H9 (cell line): ENCODE results near the gene CUBN. TPM values are rescaled to one million over a fixed set of nuclear protein-coding genes. Genes with fewer than 3 reads are reported as not detected.

ENCODE experiments used
- DNase-seq: peaks from one replicate; pipeline ENCODE4 v3.0.0-alpha.2; 2017
- H2AFZ ChIP-seq: one replicate; pipeline ENCODE4 v1.6.1; 2013; ENCODE audit warnings: mild to moderate bottlenecking, low read length, control low read depth, moderate library complexity
- H2AK5ac ChIP-seq: 2 replicates; pipeline ENCODE4 v1.6.1; 2013; ENCODE audit warnings: low read length, control low read depth, mixed read lengths; ENCODE audit not compliant: insufficient read length
- H2BK120ac ChIP-seq: one replicate; pipeline ENCODE4 v1.6.1; 2013; ENCODE audit warnings: low read depth, mild to moderate bottlenecking, low read length, control low read depth, inconsistent platforms; ENCODE audit not compliant: poor library complexity, severe bottlenecking
- H2BK12ac ChIP-seq: 2 replicates; pipeline ENCODE4 v1.6.1; 2013; ENCODE audit warnings: low read length, control low read depth, mixed read lengths, low read depth; ENCODE audit not compliant: insufficient read length
- H2BK15ac ChIP-seq: 2 replicates; pipeline ENCODE4 v1.6.1; 2013; ENCODE audit warnings: low read depth, low read length, control low read depth
- H2BK20ac ChIP-seq: one replicate; pipeline ENCODE4 v1.6.1; 2013; ENCODE audit warnings: low read depth, mild to moderate bottlenecking, low read length, control low read depth, inconsistent platforms; ENCODE audit not compliant: poor library complexity, severe bottlenecking
- H2BK5ac ChIP-seq: 2 replicates; pipeline ENCODE4 v1.6.1; 2013; ENCODE audit warnings: low read length, control low read depth, mixed read lengths; ENCODE audit not compliant: insufficient read length
- H3K14ac ChIP-seq: 2 replicates; pipeline ENCODE4 v1.6.1; 2013; ENCODE audit warnings: low read length, control low read depth; ENCODE audit not compliant: insufficient read depth
- H3K18ac ChIP-seq: 2 replicates; pipeline ENCODE4 v1.6.1; 2013; ENCODE audit warnings: low read depth, mild to moderate bottlenecking, mixed read lengths, low read length, control low read depth; ENCODE audit not compliant: insufficient read length
- H3K23ac ChIP-seq: 2 replicates; pipeline ENCODE4 v1.6.1; 2013; ENCODE audit warnings: low read length, control low read depth, mixed read lengths, low read depth; ENCODE audit not compliant: insufficient read length
- H3K23me2 ChIP-seq: 2 replicates; pipeline ENCODE4 v1.6.1; 2013; ENCODE audit warnings: low read depth, mild to moderate bottlenecking, mixed read lengths, low read length, control low read depth; ENCODE audit not compliant: insufficient read length, poor library complexity, severe bottlenecking
- H3K27ac ChIP-seq: 2 replicates; pipeline ENCODE4 v1.5.1; 2013; ENCODE audit warnings: low read length, control low read depth, mixed read lengths, low read depth; ENCODE audit not compliant: insufficient read length
- H3K27me3 ChIP-seq: 2 replicates; pipeline ENCODE4 v1.6.1; 2013; ENCODE audit warnings: low read length, control low read depth, inconsistent platforms; ENCODE audit not compliant: insufficient read depth
- H3K4ac ChIP-seq: 2 replicates; pipeline ENCODE4 v1.6.1; 2013; ENCODE audit warnings: low read depth, mild to moderate bottlenecking, control low read depth, inconsistent platforms, low read length, moderate library complexity
- H3K4me1 ChIP-seq: 2 replicates; pipeline ENCODE4 v1.6.1; 2013; ENCODE audit warnings: low read length, control low read depth, inconsistent platforms; ENCODE audit not compliant: insufficient read depth
- H3K4me2 ChIP-seq: 2 replicates; pipeline ENCODE4 v1.6.1; 2013; ENCODE audit warnings: low read length, control low read depth, mixed read lengths; ENCODE audit not compliant: insufficient read length, insufficient read depth
- H3K56ac ChIP-seq: 2 replicates; pipeline ENCODE4 v1.6.1; 2013; ENCODE audit warnings: low read depth, mild to moderate bottlenecking, mixed read lengths, low read length, control low read depth; ENCODE audit not compliant: insufficient read length
- H3K79me1 ChIP-seq: 2 replicates; pipeline ENCODE4 v1.6.1; 2013; ENCODE audit warnings: low read depth, mild to moderate bottlenecking, moderate library complexity, low read length, control low read depth, inconsistent platforms; ENCODE audit not compliant: insufficient read depth, poor library complexity, severe bottlenecking
- H3K79me2 ChIP-seq: 2 replicates; pipeline ENCODE4 v1.6.1; 2013; ENCODE audit warnings: low read length, control low read depth, inconsistent platforms; ENCODE audit not compliant: insufficient read depth
- H3K9ac ChIP-seq: 2 replicates; pipeline ENCODE4 v1.6.1; 2013; ENCODE audit warnings: low read length, control low read depth, mixed read lengths; ENCODE audit not compliant: insufficient read length; ENCODE audit errors: extremely low read depth
- H3K9me3 ChIP-seq: one replicate; pipeline ENCODE4 v1.6.1; 2013; ENCODE audit warnings: low read depth, low read length, inconsistent platforms; ENCODE audit not compliant: control insufficient read depth
- H3T11ph ChIP-seq: one replicate; pipeline ENCODE4 v1.6.1; 2013; ENCODE audit warnings: mild to moderate bottlenecking, low read length, control low read depth, inconsistent platforms
- H4K20me1 ChIP-seq: one replicate; pipeline ENCODE4 v1.6.1; 2013; ENCODE audit not compliant: control insufficient read depth, insufficient read length, insufficient read depth
- H4K5ac ChIP-seq: 2 replicates; pipeline ENCODE4 v1.6.1; 2013; ENCODE audit warnings: low read depth, mild to moderate bottlenecking, mixed read lengths, low read length, control low read depth; ENCODE audit not compliant: insufficient read length
- H4K8ac ChIP-seq: replicated peaks from 2 replicates; pipeline ENCODE4 v1.6.1; 2013; ENCODE audit warnings: low read length, control low read depth, mixed read lengths, low read depth; ENCODE audit not compliant: insufficient read length
- H4K91ac ChIP-seq: 2 replicates; pipeline ENCODE4 v1.6.1; 2013; ENCODE audit warnings: low read depth, mild to moderate bottlenecking, moderate library complexity, mixed read lengths, low read length, control low read depth; ENCODE audit not compliant: insufficient read length
- H3K27ac Mint-ChIP-seq, 3 experiments: 2 replicates in 2 of 3; 3 replicates in 1 of 3; pipeline ENCODE4 v1.8.0; 2020 to 2021; ENCODE audit warnings: mixed read lengths in 3 of 3, mild to moderate bottlenecking in 1 of 3, moderate library complexity in 1 of 3
- H3K27me3 Mint-ChIP-seq: 2 replicates; pipeline ENCODE4 v1.8.0; 2021; ENCODE audit warnings: low read depth, mild to moderate bottlenecking, moderate library complexity, mixed read lengths
- H3K36me3 Mint-ChIP-seq, 3 experiments: 2 replicates in 2 of 3; 3 replicates in 1 of 3; pipeline ENCODE4 v1.8.0; 2020 to 2021; ENCODE audit warnings: low read depth in 3 of 3, mixed read lengths in 3 of 3; ENCODE audit not compliant: insufficient read depth in 1 of 3
- H3K4me1 Mint-ChIP-seq, 2 experiments: 2 replicates each; pipeline ENCODE4 v1.8.0; 2020; ENCODE audit warnings: mixed read lengths in 2 of 2
- H3K4me3 Mint-ChIP-seq, 2 experiments: 2 replicates in 1 of 2; 3 replicates in 1 of 2; pipeline ENCODE4 v1.8.0; 2020 to 2021; ENCODE audit warnings: mild to moderate bottlenecking in 2 of 2, mixed read lengths in 2 of 2, moderate library complexity in 1 of 2
- H3K9me3 Mint-ChIP-seq, 2 experiments: 2 replicates in 1 of 2; 3 replicates in 1 of 2; pipeline ENCODE4 v1.8.0; 2020; ENCODE audit warnings: mild to moderate bottlenecking in 2 of 2, mixed read lengths in 2 of 2, moderate library complexity in 1 of 2
- CTCF ChIP-seq: fragments of 200-600 bp; sonication (generic); conservative IDR thresholded peaks from 3 replicates; pipeline ENCODE4 v1.8.0; 2021; ENCODE audit warnings: antibody characterized with exemption, mild to moderate bottlenecking
- WGBS: extraction: QIAGEN DNeasy Blood & Tissue Kit; methylation state at CpG from one replicate; pipeline ENCODE4 v1.1.7; 2013; ENCODE audit warnings: missing lambda C conversion rate, low lambda C conversion rate, mixed read lengths; ENCODE audit not compliant: insufficient read length; ENCODE audit errors: extremely low coverage; 5-methylcytosine and 5-hydroxymethylcytosine counted together
- total RNA-seq: library from RNA; stranded (reverse); gene quantifications from 2 replicates; pipeline ENCODE4 v1.2.1, GENCODE V29; 2021

Gene CUBN
- total RNA-seq, 1 experiment from 2014 or later, result 0.26 TPM

GRCh38 chr10:16909961-16910792 lies 219.4 kb downstream of the CUBN start:
- no CpG with 5 or more reads among the region's 4 CpGs for whole genome bisulfite sequencing

More at GRCh38 chr10:16909961-16910792, 219.4 kb downstream of the CUBN start:
- no peak overlapping the region for H2AFZ ChIP-seq
- no peaks in the 10 kb centered on the region for H4K20me1 ChIP-seq
- Mint-ChIP-seq H3K27ac (no peak overlapping the region), H3K27me3 (no peaks in the 10 kb centered on the region), H3K9me3 (no peaks in the 10 kb centered on the region), H3K36me3 (no peaks in the 10 kb centered on the region), H3K4me3 (no peak overlapping the region), H3K4me1 (peaks cover 4 to 7% of the 10 kb centered on the region in 2 experiments; a peak in 2 of 4 replicates)
- H3K79me2 ChIP-seq, result no peaks in the 10 kb centered on the region
- H3K9ac ChIP-seq, result no peak overlapping the region
- H2AK5ac ChIP-seq, result no peak overlapping the region
- no peak overlapping the region for H3K4ac ChIP-seq
- H3K23ac ChIP-seq, result no peak overlapping the region
- H2BK12ac ChIP-seq, result no peak overlapping the region
- no peaks in the 10 kb centered on the region for H3K4me1 ChIP-seq
- no peak overlapping the region for H3K18ac ChIP-seq
- H3K79me1 ChIP-seq, result no peaks in the 10 kb centered on the region
- no peak overlapping the region for H4K5ac ChIP-seq
- H2BK20ac ChIP-seq, result no peak overlapping the region
- H4K91ac ChIP-seq, result no peak overlapping the region
- H2BK15ac ChIP-seq, result no peak overlapping the region
- H3K27ac ChIP-seq, result no peak overlapping the region
- H3K23me2 ChIP-seq, result no peaks in the 10 kb centered on the region
- TF ChIP-seq CTCF, result no peak
- no peak overlapping the region for H2BK120ac ChIP-seq
- no peaks in the 10 kb centered on the region for H3K9me3 ChIP-seq
- no peak overlapping the region for H4K8ac ChIP-seq
- H3T11ph ChIP-seq, result no peak overlapping the region
- no peak overlapping the region for H3K4me2 ChIP-seq
- no peaks in the 10 kb centered on the region for H3K27me3 ChIP-seq
- H2BK5ac ChIP-seq, result no peak overlapping the region
- no peak overlapping the region for H3K56ac ChIP-seq
- DNase-seq, result no peak
- no peak overlapping the region for H3K14ac ChIP-seq
